A549 (cell line): ENCODE data around the gene ZMYND8. TPM values are rescaled to one million over a fixed set of nuclear protein-coding genes. Genes with fewer than 3 reads are reported as not detected.
"Not testable (repeated sequence)": the region's sequence is repeated elsewhere in the genome, so short reads cannot be mapped to it uniquely, and the experiment has no call there.

Experiments used
- ATAC-seq, 2 experiments: fragments of 200-7000 bp in 1 of 2; fragments of >200 bp in 1 of 2; cut with Nextera tagmentation in 1 of 2; cut with Tn5 transposase in 1 of 2; 3 replicates each; pipeline versions ENCODE4 v1.8.0 to v1.9.1; 2018 to 2020; ENCODE audit warnings: mild to moderate bottlenecking in 1 of 2, moderate library complexity in 1 of 2
- CTCF ChIA-PET: fragments of 300-600 bp; sonication (Branson Sonifier 250); formaldehyde crosslinking; extraction: SDS; loops from one replicate; lab custom pipeline; 2021; ENCODE audit warnings: antibody characterized with exemption, inconsistent platforms; lab: Yijun Ruan, JAX
- POLR2A ChIA-PET: fragments of 350-600 bp; formaldehyde crosslinking; extraction: SDS; loops from one replicate; lab custom pipeline; 2021; ENCODE audit warnings: antibody characterized with exemption, inconsistent platforms; lab: Yijun Ruan, JAX
- DNase-seq, 2 experiments: peaks; one replicate each; pipeline versions ENCODE4 v3.0.0 to v3.0.0-alpha.2; 2011 to 2016; ENCODE audit warnings: low read depth in 1 of 2, low spot score in 1 of 2
- FAIRE-seq: peaks from 2 replicates; lab custom pipeline; 2011; peaks lifted over from hg19 to GRCh38; lab: Jason Lieb, UNC
- H3K27ac ChIP-seq, 2 experiments: fragments of >200 bp; sonication (Bioruptor Twin); formaldehyde crosslinking; 3 replicates each; pipeline ENCODE4 v1.5.1; 2016 to 2017
- H3K4me1 ChIP-seq: fragments of >200 bp; sonication (Bioruptor Twin); formaldehyde crosslinking; 3 replicates; pipeline ENCODE4 v1.6.1; 2016
- H3K4me2 ChIP-seq: fragments of >200 bp; sonication (Bioruptor Twin); formaldehyde crosslinking; 3 replicates; pipeline ENCODE4 v1.6.1; 2016
- H3K4me3 ChIP-seq: fragments of >200 bp; sonication (Bioruptor Twin); formaldehyde crosslinking; 3 replicates; pipeline ENCODE4 v1.5.1; 2016
- H3K9me3 ChIP-seq: fragments of >200 bp; sonication (Bioruptor Twin); formaldehyde crosslinking; 3 replicates; pipeline ENCODE4 v1.6.1; 2016
- ATOH8 ChIP-seq: fragments of 250-450 bp; sonication (Bioruptor Pico); IDR thresholded peaks from 2 replicates; pipeline ENCODE4 v1.5.0; 2020; ENCODE audit warnings: low read depth, mild to moderate bottlenecking, moderate library complexity
- CBX2 ChIP-seq: fragments of 200-600 bp; sonication (generic); IDR thresholded peaks from 2 replicates; pipeline ENCODE4 v1.6.1; 2016; ENCODE audit warnings: low read depth, mild to moderate bottlenecking, borderline replicate concordance
- CHD2 ChIP-seq: fragments of 150-350 bp; IDR thresholded peaks from 2 replicates; pipeline ENCODE4 v1.6.1; 2014; ENCODE audit warnings: low read length; ENCODE audit not compliant: partially characterized antibody
- CHD4 ChIP-seq: fragments of 200-600 bp; sonication (generic); IDR thresholded peaks from 2 replicates; pipeline ENCODE4 v1.6.1; 2016; ENCODE audit warnings: antibody characterized with exemption, mild to moderate bottlenecking, borderline replicate concordance
- EHF ChIP-seq: fragments of 250-450 bp; sonication (Bioruptor Pico); IDR thresholded peaks from 2 replicates; pipeline ENCODE4 v1.5.0; 2020; ENCODE audit warnings: mild to moderate bottlenecking
- FOSB ChIP-seq: fragments of 250-450 bp; sonication (Bioruptor Pico); IDR thresholded peaks from 2 replicates; pipeline ENCODE4 v1.5.0; 2020; ENCODE audit warnings: mild to moderate bottlenecking, moderate library complexity
- FOXS1 ChIP-seq: fragments of 250-450 bp; sonication (Bioruptor Pico); IDR thresholded peaks from 2 replicates; pipeline ENCODE4 v1.5.0; 2020; ENCODE audit warnings: mild to moderate bottlenecking, moderate library complexity
- HEYL ChIP-seq: fragments of 250-450 bp; sonication (Bioruptor Pico); IDR thresholded peaks from 2 replicates; pipeline ENCODE4 v1.8.0; 2021; ENCODE audit warnings: mild to moderate bottlenecking, moderate library complexity
- HOXA7 ChIP-seq: fragments of 250-450 bp; sonication (Bioruptor Pico); IDR thresholded peaks from 2 replicates; pipeline ENCODE4 v1.5.0; 2020; ENCODE audit warnings: mild to moderate bottlenecking, moderate library complexity
- HOXB5 ChIP-seq: fragments of 250-450 bp; sonication (Bioruptor Pico); IDR thresholded peaks from 2 replicates; pipeline ENCODE4 v1.5.0; 2020; ENCODE audit warnings: mild to moderate bottlenecking, moderate library complexity
- JUN ChIP-seq, 2 experiments: fragments of >200 bp; sonication (Bioruptor Twin); formaldehyde crosslinking; IDR thresholded peaks; 2 replicates in 1 of 2; 3 replicates in 1 of 2; pipeline ENCODE4 v1.6.1; 2016 to 2017
- JUNB ChIP-seq: fragments of >200 bp; sonication (Bioruptor Twin); formaldehyde crosslinking; IDR thresholded peaks from 2 replicates; pipeline ENCODE4 v1.6.1; 2016
- KDM1A ChIP-seq: fragments of 200-600 bp; sonication (generic); IDR thresholded peaks from 2 replicates; pipeline ENCODE4 v1.6.1; 2016; ENCODE audit warnings: low read depth, mild to moderate bottlenecking
- KDM5A ChIP-seq: fragments of 200-600 bp; sonication (generic); IDR thresholded peaks from 2 replicates; pipeline ENCODE4 v1.6.1; 2016; ENCODE audit warnings: antibody characterized with exemption, mild to moderate bottlenecking
- MAFK ChIP-seq: fragments of 450-650 bp; IDR thresholded peaks from 2 replicates; pipeline ENCODE4 v1.6.1; 2014; ENCODE audit not compliant: partially characterized antibody
- MYC ChIP-seq: IDR thresholded peaks from 2 replicates; pipeline ENCODE4 v1.6.1; 2012; ENCODE audit warnings: mild to moderate bottlenecking, inconsistent platforms, low read length, improper control_type of control experiment, borderline replicate concordance
- NFE2L2 ChIP-seq: fragments of 150-350 bp; conservative IDR thresholded peaks from 2 replicates; pipeline ENCODE4 v1.6.1; 2014; ENCODE audit warnings: low read length
- POLR2A ChIP-seq: IDR thresholded peaks from 2 replicates; pipeline ENCODE4 v1.6.1; 2012; ENCODE audit warnings: mild to moderate bottlenecking, low read length
- RAD21 ChIP-seq, 2 experiments: fragments of >200 bp in 1 of 2; sonication (Bioruptor Twin) in 1 of 2; formaldehyde crosslinking in 1 of 2; IDR thresholded peaks in 1 of 2; conservative IDR thresholded peaks in 1 of 2; 2 replicates in 1 of 2; 3 replicates in 1 of 2; pipeline ENCODE4 v1.6.1; 2012 to 2018; ENCODE audit warnings: inconsistent platforms in 1 of 2
- RCOR1 ChIP-seq: fragments of 150-350 bp; IDR thresholded peaks from 2 replicates; pipeline ENCODE4 v1.6.1; 2014; ENCODE audit warnings: antibody characterized with exemption, low read length, low read depth
- SREBF2 ChIP-seq: fragments of 450-650 bp; IDR thresholded peaks from 2 replicates; pipeline ENCODE4 v1.6.1; 2014; ENCODE audit warnings: mild to moderate bottlenecking, moderate library complexity
- TFCP2L1 ChIP-seq: fragments of 250-450 bp; sonication (Bioruptor Pico); IDR thresholded peaks from 2 replicates; pipeline ENCODE4 v1.5.0; 2021; ENCODE audit warnings: mild to moderate bottlenecking
- ZC3H11A ChIP-seq: fragments of 450-650 bp; IDR thresholded peaks from 2 replicates; pipeline ENCODE4 v1.6.1; 2014; ENCODE audit warnings: antibody characterized with exemption, mild to moderate bottlenecking
- ZFP36 ChIP-seq: fragments of 450-650 bp; IDR thresholded peaks from 2 replicates; pipeline ENCODE4 v1.6.1; 2014; ENCODE audit warnings: borderline replicate concordance; ENCODE audit not compliant: partially characterized antibody
- ZSCAN20 ChIP-seq: fragments of 250-450 bp; sonication (Bioruptor Pico); IDR thresholded peaks from 2 replicates; pipeline ENCODE4 v1.8.0; 2022; ENCODE audit warnings: mild to moderate bottlenecking, moderate library complexity
- WGBS: methylation state at CpG from one replicate; pipeline ENCODE4 v1.1.6; 2017; ENCODE audit errors: missing lambda C conversion rate; 5-methylcytosine and 5-hydroxymethylcytosine counted together
- polyA plus RNA-seq, 4 experiments: library from polyadenylated mRNA; depleted of rRNA in 3 of 4; stranded (reverse); fragments of >200 nt; fragmentation: RNase III in 1 of 4; extraction: RNeasy Plus Mini Kit Qiagen cat#74134 plus additional on column Dnase treatment in 1 of 4; gene quantifications; 2 replicates in 3 of 4; 3 replicates in 1 of 4; pipeline ENCODE4 v1.2.3, GENCODE V29; 2011 to 2017
- TF ChIP-seq, protein P1 (sequence below): fragments of >200 bp; sonication (Bioruptor Twin); formaldehyde crosslinking; IDR thresholded peaks from 3 replicates; pipeline ENCODE4 v1.6.1; 2016
- TF ChIP-seq, protein P2 (sequence below): IDR thresholded peaks from 2 replicates; pipeline ENCODE4 v1.6.1; 2012
- TF ChIP-seq, protein P3 (sequence below): IDR thresholded peaks from 2 replicates; pipeline ENCODE4 v1.6.1; 2012; ENCODE audit warnings: low read depth, borderline replicate concordance

ZMYND8 gene
- polyA plus RNA-seq, 2 of the 4 experiments (the other 2 are of a cell fraction) = 10.4 to 24.9 TPM

GRCh38 chr20:47389867-47390347 lies 33.4 kb upstream of the ZMYND8 start (continued):
- TF ChIP-seq CHD4 = no peak
- TF ChIP-seq, protein P1, sequence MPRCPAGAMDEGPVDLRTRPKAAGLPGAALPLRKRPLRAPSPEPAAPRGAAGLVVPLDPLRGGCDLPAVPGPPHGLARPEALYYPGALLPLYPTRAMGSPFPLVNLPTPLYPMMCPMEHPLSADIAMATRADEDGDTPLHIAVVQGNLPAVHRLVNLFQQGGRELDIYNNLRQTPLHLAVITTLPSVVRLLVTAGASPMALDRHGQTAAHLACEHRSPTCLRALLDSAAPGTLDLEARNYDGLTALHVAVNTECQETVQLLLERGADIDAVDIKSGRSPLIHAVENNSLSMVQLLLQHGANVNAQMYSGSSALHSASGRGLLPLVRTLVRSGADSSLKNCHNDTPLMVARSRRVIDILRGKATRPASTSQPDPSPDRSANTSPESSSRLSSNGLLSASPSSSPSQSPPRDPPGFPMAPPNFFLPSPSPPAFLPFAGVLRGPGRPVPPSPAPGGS = no peak
- TF ChIP-seq JUN (IDR thresholded peaks at IDR 0.05) = peak in 1 of 2 experiments; percentile 62; a peak in 3 of 5 replicates
- TF ChIP-seq, protein P2, sequence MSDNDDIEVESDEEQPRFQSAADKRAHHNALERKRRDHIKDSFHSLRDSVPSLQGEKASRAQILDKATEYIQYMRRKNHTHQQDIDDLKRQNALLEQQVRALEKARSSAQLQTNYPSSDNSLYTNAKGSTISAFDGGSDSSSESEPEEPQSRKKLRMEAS = peak; percentile 97
- peak; percentile 66; the same call in 1 of the 2 replicates for TF ChIP-seq FOXS1
- TF ChIP-seq POLR2A = no peak
- peak; percentile 88 for TF ChIP-seq MAFK
- no peak for TF ChIP-seq HEYL (CRISPR knock-in tag)
- TF ChIP-seq FOSB (CRISPR knock-in tag) = peak; percentile 50; the same call in 1 of the 2 replicates
- TF ChIP-seq CHD2 = no peak
- no peak for TF ChIP-seq ZC3H11A
- peak; percentile 87 for TF ChIP-seq NFE2L2
- TF ChIP-seq ZFP36 = no peak
- peak; percentile 83; the same call in 1 of the 2 replicates for TF ChIP-seq EHF (CRISPR knock-in tag)
- TF ChIP-seq HOXA7 (CRISPR knock-in tag) = peak; percentile 80; the same call in 1 of the 2 replicates
- TF ChIP-seq, protein P3, sequence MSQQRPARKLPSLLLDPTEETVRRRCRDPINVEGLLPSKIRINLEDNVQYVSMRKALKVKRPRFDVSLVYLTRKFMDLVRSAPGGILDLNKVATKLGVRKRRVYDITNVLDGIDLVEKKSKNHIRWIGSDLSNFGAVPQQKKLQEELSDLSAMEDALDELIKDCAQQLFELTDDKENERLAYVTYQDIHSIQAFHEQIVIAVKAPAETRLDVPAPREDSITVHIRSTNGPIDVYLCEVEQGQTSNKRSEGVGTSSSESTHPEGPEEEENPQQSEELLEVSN = peak; percentile 69
- TF ChIP-seq HOXB5 (CRISPR knock-in tag) = peak; percentile 73
- peak; percentile 77 for TF ChIP-seq MYC
- TF ChIP-seq JUNB = peak; percentile 59
- TF ChIP-seq RAD21 (conservative IDR thresholded peaks at IDR 0.05 in 1 of 2, IDR thresholded peaks at IDR 0.05 in 1 of 2) = peak in 1 of 2 experiments; percentile 29; a peak in 2 of 5 replicates

- DNase-seq, H3K4me2 ChIP-seq, ATAC-seq, FAIRE-seq, H3K4me3 ChIP-seq, H3K9me3 ChIP-seq: not testable (repeated sequence)
- Histone ChIP-seq H3K4me1 (peaks cover 42% of the 10 kb centered on the region), H3K27ac (peak overlapping the region; percentile 90 to 92)
- POLR2A ChIA-PET = interaction anchor here (3.4 kb wide), 1 partner anchor 116 kb away, joined by 23 read pairs; the partner anchor contains the start of gene NCOA3
- WGBS = 100% methylated on average over 5 of the region's 5 CpGs
- CTCF ChIA-PET = interaction anchor here (1.1 to 9.8 kb wide), 7 partner anchors 56 to 633 kb away, joined by 4 to 684 read pairs (median 116); no protein-coding TSS in a partner anchor
Observed at GRCh38 chr20:47385968-47386367, 29.5 kb upstream of the ZMYND8 start.

DNA sequence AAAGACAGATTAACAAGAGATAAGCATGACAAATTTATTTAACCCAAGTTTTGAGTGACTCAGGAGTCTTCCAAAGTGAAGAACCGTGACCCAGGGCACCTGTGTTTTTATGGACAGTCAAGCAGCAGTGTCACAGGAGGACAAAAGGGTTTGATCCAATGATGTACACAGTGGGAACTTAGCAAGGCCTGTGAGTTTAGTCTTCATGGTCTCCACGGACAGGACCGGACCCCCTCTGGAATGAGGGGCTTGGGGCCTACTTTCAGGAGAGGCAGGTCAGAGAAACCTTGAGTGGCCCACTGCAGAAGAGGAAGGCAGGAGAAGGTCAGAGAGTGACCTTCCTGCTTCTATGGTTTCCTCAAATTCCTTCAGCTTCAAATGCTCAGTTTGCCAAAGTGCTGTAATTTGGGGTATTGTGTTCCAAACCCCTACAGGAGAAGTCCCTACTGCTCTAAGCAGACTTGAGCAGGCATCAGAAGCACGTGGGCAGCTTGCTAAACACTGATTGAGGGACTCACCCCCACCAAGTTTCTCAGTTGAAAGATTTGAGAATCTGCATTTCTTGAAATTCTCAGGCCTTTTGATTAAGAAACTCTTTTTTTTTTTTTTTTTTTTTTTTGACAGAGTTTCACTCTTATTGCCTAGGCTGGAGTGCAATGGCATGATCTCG lies 26.4 kb upstream of the ZMYND8 start:
- ATAC-seq = no peak

More for the DNA sequence above, 26.4 kb upstream of the ZMYND8 start:
- peaks cover 54% of the 10 kb centered on the region for H3K4me1 ChIP-seq
- DNase-seq (no peak), FAIRE-seq (no peak)
- no peaks in the 10 kb centered on the region for H3K9me3 ChIP-seq
- TF ChIP-seq CBX2 (no peak), KDM1A (no peak), FOSB (CRISPR knock-in tag) (no peak), JUN (IDR thresholded peaks at IDR 0.05) (no peak), ZSCAN20 (no peak), ATOH8 (CRISPR knock-in tag) (0 out of 2 replicates have a peak, but pooled peaks have one; percentile 9), JUNB (no peak), SREBF2 (no peak), TFCP2L1 (CRISPR knock-in tag) (no peak), HOXB5 (CRISPR knock-in tag) (0 out of 2 replicates have a peak, but pooled peaks have one; percentile 12), RCOR1 (no peak), KDM5A (no peak)
- WGBS = 84% methylated on average over 5 of the region's 5 CpGs
- peak overlapping the region; percentile 90 to 92 for H3K27ac ChIP-seq
- CTCF ChIA-PET = interaction anchor here (0.9 to 9.8 kb wide), 44 partner anchors 10 to 629 kb away, joined by 3 to 684 read pairs (median 17); partner anchors contain the start of genes NCOA3 and ZMYND8
- POLR2A ChIA-PET = interaction anchor here (1.3 to 3.0 kb wide), 6 partner anchors 22 to 238 kb away, joined by 3 to 52 read pairs (median 10); partner anchors contain the start of gene ZMYND8
- H3K4me2 ChIP-seq = peak overlapping the region; percentile 11; the same call in 1 of the 3 replicates
- H3K4me3 ChIP-seq = no peak overlapping the region
